ENCODE results near the gene USP25.

Gene USP25

GRCh38 chr21:15729674-15730483 lies at the start of gene USP25:
TSS of gene USP25 (plus strand) at chr21:15729982. CDS start at chr21:15730394, 412 bp downstream.
- peak; percentile 91 for DNase-seq

GRCh38 chr21:15682186-15682895 lies 47.4 kb upstream of the USP25 start:
- DNase-seq = peak; percentile 18

GRCh38 chr21:15682977-15683376 lies 46.8 kb upstream of the USP25 start:
- DNase-seq = no peak

DNA sequence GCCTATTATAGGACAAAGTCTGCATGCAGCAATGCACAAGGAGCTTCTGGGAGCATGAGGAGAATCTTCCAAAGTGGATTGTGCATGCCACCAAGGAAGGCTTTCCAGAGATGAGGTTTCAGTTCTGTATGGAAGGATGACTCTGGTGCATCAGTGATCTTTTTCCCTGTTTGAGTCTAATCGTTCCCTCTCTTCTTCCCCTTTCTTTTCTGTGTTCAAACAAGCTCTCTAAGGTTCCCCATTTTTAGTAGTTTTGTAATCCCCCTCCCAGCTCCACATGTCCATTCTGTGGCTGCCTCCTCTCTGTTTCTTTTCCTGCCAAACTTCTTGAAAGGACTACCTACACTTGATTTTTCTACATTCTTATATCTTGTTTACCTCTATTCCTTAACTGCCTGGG lies 43.3 kb upstream of the USP25 start:
- DNase-seq = no peak

- DNase-seq = no peak
Observed at GRCh38 chr21:15687208-15687607, 42.6 kb upstream of the USP25 start.

- no peak for DNase-seq
Observed at GRCh38 chr21:15688016-15688415, 41.8 kb upstream of the USP25 start.

DNA sequence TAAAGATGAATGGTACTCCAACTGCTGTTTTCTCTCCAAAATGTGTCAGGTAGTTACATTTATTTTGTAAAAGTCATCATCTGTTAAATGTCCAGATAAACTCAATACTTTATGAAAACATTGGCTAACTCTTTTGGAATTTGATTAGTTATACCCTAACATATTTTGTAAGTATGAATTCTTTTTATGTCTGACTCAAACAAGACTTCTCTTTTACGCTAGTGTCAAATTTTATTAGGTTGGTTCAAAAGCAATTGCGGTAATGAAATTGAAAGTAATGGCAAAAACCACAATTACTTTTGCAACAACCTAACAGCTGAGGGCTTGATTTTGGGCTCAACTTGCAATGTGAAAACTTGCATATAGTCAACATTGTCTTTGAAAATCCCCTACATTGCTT lies 41.0 kb upstream of the USP25 start:
- no peak for DNase-seq

DNA sequence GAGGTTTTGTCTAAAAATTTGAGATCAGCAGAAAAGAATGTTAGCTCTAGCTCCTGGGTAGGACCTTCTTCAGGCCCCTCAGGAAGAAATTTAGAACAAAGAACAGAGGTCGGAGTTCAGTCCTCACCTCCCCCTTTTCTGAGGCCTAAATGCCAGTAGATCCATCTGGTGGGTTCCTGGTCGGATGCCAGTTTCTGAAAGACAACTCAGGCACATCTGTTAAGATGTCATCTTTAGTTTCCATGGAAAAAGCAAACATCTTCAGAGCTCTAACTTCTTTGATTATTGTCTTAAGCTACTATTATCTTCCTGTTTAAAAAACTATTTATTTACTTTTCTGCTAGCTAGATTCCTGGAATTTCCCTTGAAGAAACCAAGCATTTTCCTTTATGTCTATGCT lies 37.1 kb upstream of the USP25 start:
- DNase-seq = no peak

DNA sequence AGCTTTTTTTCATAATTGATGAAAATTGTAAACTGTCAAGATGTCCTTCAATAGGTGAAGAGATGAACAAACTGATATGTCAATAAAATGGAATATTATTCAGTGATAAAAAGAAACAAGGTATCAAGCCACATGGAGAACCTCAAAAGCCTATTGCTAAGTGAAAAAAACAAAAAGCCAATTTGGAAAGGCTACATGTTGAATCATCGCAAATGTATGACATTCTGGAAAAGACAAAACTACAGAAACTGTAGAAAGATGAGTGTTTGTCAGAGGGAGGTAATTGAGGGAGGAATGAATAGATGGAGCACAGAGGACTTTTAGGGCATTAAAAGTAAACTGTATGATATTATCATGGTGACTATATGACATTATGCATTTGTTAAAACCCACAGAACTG lies 34.5 kb upstream of the USP25 start:
- DNase-seq = no peak

- no peak for DNase-seq
Observed at GRCh38 chr21:15701830-15702229, 28.0 kb upstream of the USP25 start.

GRCh38 chr21:15703932-15704331 lies 25.9 kb upstream of the USP25 start:
- no peak for DNase-seq

GRCh38 chr21:15706696-15707095 lies 23.1 kb upstream of the USP25 start:
- DNase-seq = no peak

DNA sequence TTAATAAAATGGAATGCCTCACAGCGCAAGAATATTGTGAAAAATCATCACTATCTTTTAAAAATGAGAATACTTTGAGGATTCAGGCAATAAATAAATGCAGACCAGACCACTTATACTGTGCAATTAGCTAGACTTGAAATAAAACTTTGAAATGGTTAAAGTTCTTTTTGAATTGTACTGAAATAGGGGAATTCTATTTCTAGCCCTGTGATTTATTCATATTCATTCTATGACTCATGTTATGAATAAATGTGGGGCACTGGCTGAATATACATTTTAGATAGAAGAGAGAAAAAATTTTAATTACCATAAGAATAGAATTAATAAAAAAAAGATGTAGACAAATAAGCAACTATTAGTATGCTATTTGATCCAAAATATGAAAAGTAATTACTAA lies 16.4 kb upstream of the USP25 start:
- no peak for DNase-seq

DNA sequence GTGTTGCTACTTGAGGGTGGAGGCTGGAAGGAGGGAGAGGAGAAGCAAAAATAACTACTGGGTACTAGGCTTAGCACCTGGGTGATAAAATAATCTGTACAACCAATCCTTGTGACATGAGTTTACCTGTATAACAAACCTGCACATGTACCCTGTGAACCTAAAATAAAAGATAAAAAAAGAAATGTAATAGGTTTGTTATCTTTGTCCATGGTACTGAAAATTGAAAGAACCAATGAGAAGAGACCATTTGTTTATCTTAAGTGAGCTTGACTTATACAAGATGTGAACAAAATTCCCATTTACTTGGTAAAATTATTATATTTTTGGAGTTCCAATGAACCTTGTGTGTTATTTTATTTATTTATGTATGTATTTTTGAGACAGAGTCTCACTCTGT lies 11.1 kb upstream of the USP25 start:
- DNase-seq = no peak

DNA sequence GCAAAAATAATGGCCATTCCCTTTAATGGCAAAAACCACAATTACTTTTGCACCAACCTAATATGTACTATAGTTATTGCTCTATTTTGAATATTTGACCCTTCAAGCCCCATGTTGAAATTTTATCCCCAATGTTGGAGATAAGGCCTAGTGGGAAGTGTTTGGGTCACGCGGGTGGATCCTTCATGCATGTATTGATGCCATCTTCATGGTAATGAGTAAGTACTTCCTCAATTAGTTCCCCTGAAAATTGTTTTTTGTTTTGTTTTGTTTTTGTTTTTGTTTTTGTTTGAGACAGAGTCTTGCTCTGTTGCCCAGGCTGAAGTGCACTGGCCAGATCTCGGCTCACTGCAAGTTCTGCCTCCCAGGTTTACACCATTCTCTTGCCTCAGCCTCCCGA lies 9.8 kb upstream of the USP25 start:
- no peak for DNase-seq

DNA sequence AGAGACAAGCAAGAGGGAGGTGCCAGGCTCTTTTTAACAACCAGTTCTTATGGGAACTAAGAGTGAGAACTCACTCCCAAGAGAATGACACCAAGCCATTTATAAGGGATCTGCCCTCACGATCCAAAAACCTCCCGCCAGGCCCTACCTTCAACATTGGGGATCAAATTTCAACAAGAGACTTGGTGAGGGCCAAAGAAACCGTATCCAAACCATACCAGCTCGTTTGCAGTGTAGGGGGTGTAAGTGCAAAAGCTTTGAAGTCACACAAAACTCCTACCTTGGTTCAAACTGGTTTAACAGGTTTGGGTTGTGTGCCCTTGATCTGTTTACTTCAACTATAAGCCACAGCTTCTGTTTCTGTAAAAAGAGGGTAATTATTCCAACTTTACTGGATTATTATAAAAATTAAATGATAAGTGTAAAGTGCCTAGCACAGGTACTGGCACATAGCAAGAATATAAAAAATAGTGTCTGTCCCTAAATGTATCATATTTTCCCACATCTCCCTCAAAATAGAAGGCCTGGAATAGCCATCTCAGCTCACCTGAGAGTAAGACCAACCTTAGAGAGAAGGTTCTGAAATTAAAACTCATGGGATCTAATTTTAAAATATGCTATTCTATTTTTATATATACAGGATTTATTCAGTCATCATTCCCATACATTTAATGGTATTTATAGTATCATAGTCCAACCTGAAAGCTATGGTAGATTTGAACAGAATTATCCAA lies 7.0 kb upstream of the USP25 start:
- no peak for DNase-seq

DNA sequence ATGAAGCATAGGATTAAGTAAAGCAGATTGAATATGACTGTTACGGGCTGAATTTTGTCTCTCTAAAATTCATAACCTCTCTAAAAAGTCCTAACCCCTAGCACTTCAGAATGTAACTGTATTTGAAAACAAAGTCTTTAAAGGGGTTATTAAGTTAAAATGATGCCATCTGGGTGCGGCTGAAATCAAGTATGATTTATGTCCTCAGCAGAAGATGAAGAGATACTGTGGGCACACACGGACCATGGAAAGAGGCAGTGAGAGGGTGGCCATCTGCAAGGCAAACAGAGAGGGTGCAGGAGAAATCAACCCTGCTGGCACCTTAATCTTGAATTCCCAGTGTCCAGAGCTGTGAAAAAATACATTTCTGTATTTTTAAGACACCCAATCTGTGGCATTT lies 3.8 kb upstream of the USP25 start:
- DNase-seq = no peak

DNA sequence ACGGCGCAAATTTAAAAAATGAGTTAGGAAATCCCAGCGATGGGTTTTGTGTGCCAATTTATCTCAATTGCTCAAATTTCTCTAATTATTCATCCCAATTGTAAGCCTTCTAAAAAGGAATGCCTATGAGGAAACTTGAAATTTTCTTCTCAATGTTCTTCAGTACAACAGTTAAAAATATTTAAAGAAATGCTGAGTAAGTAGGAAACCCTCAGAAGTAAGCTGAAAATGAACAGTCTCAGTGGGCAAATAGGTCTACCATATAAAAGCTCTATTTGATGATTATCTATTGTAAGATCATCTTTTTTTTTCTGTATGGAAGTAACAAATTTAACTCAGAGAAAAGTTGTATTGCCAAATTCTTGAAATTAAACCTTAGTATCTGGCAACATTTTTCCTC lies 1.7 kb upstream of the USP25 start:
- DNase-seq = no peak

DNA sequence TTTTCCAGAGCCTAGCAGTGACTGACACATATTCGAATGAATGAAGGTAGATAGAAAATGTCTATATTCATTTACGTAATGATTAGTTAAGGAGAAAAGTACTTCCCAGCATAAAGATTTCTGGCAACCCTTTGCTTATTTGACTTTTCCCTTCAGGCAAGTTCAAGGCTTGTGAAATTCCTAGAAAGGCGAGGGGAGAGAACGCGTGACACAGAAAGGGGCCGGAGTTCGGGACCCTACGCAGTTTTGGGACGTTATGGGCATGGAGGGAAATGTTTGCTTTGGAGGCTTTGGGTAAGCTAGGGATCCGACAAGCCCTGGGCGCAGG lies 472 bp upstream of the USP25 start:
- DNase-seq = no peak

GRCh38 chr21:15730484-15731242 lies 881 bp downstream of the USP25 start:
- no peak for DNase-seq

DNA sequence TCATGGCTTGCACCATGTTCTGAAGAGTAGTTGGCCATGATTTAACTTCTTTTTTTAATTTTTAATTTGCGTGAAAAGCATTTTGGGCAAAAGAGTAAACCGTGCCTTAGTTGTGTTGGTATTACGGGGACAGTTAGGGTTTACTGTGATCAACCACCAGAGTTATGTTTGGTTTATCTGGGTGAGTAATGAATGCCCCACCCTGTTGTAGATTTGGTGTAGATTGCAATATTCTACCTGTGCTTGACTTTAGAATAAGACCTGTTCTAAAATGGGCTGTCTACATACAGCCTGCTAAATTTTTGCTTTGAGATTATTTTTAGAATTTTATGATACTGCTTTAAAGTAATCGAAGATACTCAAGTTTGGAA lies 1.4 kb downstream of the USP25 start:
- no peak for DNase-seq

GRCh38 chr21:15732290-15732995 lies 2.7 kb downstream of the USP25 start:
- DNase-seq = no peak

DNA sequence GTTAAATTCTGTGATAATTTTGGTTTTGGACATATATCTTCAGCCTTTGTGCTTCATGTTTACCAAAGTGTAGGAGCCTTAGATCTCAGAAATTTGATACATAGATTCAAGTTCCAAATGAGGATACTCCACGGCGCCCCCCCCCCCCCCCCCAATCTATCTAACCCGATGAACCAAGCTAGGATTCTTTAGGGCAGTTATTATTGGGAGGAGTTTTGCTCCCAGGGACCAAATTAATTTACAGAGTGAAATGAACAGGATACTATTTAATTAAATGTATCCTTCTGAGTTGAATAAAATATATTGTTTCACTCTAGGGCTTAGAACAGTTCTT lies 3.2 kb downstream of the USP25 start:
- no peak for DNase-seq

Measured in CD4-positive, alpha-beta T cell treated with Interleukin-15 for 1 hour (primary cell).